ENCODE results near the gene DNAH2.

The DNAH2 gene

GRCh38 chr17:7882629-7883028, 165.1 kb downstream of the DNAH2 start:
- DNase-seq (ENCODE audit: low read depth) = no peak
- no peak for TF ChIP-seq CTCF (IDR thresholded peaks at IDR 0.05; ENCODE audit: insufficient read depth, low read depth, low read length, missing control alignments)
- no peak overlapping the region for H3K4me3 ChIP-seq (ENCODE audit: low read length)

Data from epithelial cell of esophagus (primary cell).